ENCODE data around the gene TBC1D5.
"Not testable (repeated sequence)": the region's sequence is repeated elsewhere in the genome, so short reads cannot be mapped to it uniquely, and the experiment has no call there.

The TBC1D5 gene

DNA sequence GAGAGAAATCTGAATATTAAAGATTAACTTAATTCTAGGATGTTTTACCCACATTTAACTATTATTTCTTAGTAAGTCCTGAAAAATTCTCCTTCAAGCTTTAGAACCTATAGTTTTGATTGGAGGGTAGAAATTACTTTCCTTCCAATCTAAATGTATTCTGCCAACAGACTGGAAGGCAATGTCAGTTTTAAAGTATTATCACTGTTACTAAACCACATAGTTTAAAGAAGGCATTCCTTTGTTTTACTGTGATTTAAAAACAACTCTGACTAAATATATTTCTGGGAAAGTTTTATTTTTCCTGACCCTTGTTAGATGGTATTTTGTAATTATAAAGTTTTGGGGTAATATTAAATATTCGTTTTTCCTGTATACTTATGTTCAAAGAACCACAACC is 382.5 kb downstream of the TBC1D5 start:
- intact Hi-C loops (cut with DNase I), result no loop called here
- DNase-seq, result no peak

DNA sequence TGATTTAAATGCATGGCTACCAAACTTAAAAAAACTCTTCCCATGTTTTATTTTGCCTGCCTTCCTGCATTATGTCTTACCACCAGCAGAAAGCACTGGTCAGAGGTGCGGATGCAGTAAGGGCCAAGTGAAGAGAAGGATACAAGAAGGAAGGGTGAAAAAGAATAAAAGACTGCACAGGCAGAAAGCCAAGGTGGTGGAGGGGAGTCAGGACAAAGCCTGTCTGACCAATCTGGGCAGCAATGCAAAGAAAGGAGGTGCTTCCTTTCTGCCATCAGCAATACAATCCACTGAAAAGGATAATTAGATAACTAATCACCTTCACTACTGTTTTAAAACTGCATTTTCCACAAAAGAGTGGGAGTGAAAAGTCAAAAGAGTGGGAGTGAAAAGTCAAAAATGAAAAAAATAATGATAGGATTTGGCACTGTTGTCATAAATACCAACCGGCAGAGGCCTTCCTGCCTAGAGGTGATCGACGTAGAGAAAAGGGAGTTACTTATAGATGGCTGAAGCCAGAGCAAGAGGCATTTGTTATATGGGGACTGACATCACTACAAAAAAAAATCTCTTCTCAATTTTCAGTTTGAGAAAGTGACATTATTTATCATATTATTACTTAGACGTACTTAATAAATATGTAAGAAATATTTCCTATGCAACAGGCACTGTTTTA is 385.3 kb downstream of the TBC1D5 start:
- intact Hi-C loops (cut with DNase I), result no loop called here
- no peak for DNase-seq

DNA sequence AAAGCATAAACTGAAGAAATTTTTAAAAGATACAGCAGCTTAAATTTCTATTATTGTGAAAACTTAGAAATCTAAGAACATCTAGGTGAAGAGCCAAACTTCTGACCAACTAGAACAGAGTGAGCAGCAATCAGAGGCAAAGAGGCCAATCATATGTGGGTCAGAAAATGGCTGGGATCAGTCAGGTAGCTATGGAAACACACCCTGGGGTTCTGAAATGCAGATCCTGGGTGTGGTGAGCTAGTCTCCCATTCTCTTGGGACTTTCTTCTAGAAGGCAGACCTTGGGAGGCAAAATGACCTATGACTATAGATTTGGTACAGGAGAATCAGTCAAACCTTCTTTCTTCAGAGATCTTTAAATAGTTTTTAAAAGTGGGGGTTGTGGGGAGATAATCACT is 385.8 kb downstream of the TBC1D5 start:
- intact Hi-C loops (cut with DNase I), result no loop called here
- DNase-seq, result no peak

DNA sequence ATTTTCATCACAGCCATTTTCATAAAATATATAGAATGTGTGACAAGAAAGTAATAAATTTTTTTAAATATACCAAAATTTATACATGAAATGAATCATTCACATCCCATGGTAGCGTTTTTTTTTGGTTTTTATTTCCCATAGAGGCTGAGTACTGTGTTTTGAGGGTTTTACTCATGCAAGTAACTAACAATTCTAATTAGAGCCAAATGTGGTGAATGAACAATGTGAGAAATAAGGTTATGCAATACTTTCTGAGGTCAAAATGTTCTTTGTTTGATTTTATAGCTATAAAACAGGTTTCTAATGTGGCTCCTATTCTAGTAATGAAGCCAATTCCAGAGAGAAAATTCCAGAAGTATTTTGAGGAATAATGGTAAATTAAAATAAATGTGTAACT is 386.8 kb downstream of the TBC1D5 start:
- intact Hi-C loops (cut with DNase I), result no loop called here

DNA sequence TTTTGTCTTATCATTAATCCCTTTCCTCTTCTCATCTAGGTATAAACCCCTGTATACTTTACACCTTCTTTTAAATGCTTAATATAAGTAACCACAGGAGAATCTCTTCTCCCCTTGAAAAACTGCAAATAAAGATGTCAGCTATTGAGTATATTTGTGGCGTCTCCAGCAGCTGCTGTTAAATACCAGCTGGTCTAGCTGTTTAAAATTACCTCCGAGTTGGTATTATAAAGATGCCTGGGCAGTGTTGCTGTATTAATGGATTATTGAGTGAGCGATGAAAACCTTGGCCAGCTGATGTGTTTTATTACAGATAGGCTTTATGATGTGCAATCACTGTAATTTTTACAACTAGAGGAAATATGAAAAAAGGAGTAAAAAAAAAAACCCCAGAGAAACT is 388.1 kb downstream of the TBC1D5 start:
- intact Hi-C loops (cut with DNase I), result no loop called here
- DNase-seq, result no peak

More for the DNA sequence above, 386.8 kb downstream of the TBC1D5 start:
- DNase-seq, result no peak

DNA sequence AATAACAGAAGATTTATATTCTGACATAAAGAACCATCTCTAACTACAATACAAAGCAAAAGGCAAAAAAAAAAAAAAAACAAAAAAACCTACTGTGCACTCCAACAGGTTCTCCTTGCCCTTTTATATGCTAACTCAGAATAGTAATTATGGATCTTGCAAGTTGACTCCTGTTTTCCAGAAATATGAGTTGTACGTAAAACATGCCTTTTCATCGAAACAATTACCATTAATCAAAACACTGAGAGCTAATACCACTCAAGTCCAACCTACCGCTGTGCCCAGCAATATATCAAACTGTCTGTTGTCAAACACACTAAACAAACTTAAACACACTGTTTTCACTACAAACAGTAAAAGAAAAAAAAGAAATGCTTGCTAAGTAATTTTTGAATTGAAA is 389.8 kb downstream of the TBC1D5 start:
- DNase-seq, result no peak
- intact Hi-C loops (cut with DNase I), result no loop called here

DNA sequence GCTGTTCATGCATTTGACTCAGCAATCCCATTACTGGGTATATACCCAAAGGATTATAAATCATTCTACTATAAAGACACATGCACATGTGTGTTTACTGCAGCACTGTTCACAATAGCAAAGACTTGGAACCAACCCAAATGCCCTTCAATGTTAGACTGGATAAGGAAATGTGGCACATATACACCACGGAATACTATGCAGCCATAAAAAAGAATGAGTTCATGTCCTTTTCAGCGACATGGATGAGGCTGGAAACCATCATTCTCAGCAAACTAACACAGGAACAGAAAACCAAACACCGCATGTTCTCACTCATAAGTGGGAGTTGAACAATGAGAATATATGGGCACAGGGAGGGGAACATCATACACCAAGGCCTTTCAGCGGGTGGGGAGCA is 391.2 kb downstream of the TBC1D5 start:
- intact Hi-C loops (cut with DNase I); DNase-seq: not testable (repeated sequence)

DNA sequence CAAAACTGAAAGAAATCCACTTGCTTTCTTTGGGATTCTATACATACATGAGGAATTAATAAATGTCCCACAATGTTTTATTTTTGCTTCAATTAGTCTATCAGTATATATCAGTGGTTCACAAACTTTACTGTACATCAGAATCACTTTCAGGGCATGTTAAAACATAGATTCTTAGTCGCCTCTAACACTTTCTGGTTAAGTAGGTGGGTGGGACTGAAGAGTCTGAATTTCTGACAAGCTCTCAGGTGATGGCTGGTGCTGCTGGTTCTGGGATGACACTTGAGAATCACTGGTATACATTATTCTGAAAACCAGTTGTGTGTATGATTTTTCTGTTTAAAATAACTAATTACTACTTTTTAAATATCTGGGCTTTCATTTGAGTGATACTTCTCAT is 393.3 kb downstream of the TBC1D5 start:
- intact Hi-C loops (cut with DNase I), result no loop called here

DNA sequence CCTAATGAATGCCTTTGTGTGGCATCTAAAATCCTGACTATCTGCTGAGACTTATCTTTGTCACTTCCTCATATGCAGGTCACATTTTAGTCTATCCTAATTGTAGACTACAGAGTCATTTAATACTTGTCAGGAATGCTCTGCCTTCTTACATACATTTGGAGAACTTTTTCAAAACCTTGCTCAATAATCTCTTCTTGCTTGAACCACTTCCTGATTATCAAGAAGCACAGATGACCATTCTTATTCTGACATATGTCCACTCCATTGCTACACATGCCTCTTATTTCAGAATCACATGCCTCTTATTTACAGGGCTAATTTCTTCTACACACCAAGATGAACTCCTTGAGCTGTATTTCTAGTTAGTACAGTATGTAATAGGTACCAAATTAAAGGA is 400.3 kb downstream of the TBC1D5 start:
- DNase-seq, result no peak
- intact Hi-C loops (cut with DNase I), result no loop called here

More for the DNA sequence above, 393.3 kb downstream of the TBC1D5 start:
- no peak for DNase-seq

DNA sequence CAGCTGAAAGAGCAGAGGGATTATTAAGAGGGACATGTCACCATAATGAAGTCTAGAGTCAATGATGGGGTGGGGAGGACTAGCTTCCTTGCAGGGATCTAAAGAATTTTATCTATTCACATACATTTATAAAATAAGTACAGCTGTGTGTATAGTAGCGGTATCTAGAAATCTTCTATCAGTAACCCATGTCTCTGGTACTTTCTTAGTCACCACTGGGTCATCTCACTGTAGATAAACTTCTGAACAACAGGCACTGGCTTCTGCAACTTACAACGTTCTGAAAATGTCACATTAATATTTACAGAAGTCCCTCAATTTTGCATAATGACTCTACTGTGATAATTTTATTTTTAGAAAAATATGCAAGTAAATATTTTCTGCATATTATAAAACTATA is 401.7 kb downstream of the TBC1D5 start:
- DNase-seq, result no peak
- intact Hi-C loops (cut with DNase I), result no loop called here

DNA sequence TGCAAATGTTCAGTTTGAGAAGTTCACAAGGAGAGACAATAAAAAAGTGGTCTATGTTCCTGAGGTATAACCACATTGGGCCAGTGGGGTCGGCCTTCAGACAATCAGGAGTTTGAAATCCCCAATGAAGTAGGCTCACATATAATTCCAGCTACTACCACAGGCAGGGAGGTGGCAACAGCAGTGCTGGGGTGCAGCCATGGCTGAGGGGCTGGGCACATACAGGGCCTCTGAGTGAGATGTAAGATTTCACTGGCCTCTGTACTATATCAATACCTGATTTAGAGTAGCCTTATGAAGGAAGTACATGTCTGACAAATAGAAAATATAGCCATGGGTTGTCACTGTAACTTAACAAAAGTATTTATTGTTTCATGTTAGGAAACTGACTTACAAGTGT is 402.2 kb downstream of the TBC1D5 start:
- DNase-seq, result no peak
- intact Hi-C loops (cut with DNase I), result no loop called here

DNA sequence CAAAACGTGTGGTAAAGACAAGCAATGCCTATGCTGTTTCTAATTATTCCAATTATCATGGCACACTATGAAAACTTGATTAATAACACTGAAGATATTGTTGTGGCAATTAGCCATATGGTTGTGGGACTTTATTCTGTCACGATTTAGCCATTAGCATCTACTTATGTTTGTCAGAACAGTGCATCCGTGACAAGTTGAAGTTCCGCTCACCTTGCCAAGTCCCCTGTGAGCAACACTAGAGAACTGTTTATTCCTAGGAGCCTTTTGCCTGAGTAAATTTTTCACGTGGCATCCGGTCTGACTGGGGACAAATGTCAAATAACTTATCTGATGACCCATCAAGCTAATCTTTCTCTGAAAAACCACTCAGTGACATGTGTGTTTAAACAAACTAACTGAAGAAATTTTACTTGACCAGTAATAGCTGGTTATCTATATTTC is 403.3 kb downstream of the TBC1D5 start:
- no peak for DNase-seq
- intact Hi-C loops (cut with DNase I), result no loop called here

DNA sequence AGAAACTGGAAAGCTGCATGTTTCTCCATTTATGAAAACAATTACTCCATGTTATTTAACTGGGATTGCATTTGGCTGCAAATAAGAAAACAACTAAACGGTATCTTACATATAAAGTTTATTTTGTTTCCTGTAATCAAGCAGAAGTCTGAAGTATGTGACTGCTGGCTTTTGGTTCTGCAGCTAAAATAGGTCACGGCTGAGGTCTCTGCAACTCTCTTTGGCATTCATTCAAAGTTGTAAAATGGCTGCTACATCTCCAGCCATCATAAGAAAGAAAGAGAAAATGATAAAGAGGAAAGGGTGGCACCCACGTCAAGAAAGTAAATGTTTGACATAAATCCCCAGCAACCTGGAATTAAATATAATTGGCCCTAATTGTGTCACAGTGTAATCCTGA is 406.1 kb downstream of the TBC1D5 start:
- DNase-seq, result no peak

DNA sequence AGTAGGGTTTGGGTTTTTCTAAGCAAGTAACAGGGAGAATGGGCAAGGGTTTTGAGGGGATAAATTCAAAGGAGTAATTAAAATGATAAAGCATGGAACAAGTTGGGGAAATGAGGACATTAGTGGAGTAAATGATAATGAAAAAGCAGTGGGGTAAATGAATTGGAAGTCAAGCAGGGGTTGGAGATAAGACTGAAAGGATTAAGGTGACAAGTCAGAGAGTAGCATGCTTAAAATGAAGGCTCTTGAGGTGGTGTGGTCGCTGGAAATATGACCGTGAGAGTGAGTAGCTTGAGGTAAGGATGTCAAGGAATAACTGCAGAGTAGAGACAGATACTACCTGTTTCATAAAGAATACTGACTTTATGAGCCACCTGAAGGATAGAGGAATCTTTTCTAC is 408.5 kb downstream of the TBC1D5 start:
- no peak for DNase-seq

More for the DNA sequence above, 406.1 kb downstream of the TBC1D5 start:
- intact Hi-C loops (cut with DNase I), result no loop called here

DNA sequence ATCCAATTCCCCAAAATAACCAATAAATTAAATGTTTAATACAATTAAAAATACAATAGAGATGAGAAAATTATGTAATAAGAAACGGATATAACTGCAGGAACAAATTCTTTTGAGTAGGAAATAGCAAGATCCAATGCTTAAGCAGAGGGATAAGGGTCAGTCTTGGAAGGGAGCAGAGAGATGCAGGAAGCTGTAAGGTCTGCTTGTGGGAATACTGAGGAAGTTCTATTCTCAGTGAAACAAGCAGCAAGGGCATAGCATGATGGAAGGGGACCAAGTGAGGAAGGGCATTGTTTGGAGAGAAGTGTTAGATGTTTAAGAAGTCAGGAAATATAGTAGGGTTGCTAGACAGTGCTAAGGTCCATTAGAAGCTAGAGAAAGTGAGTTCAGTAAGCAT is 409.0 kb downstream of the TBC1D5 start:
- DNase-seq, result no peak
- intact Hi-C loops (cut with DNase I), result no loop called here

More for the DNA sequence above, 408.5 kb downstream of the TBC1D5 start:
- intact Hi-C loops (cut with DNase I), result no loop called here

DNA sequence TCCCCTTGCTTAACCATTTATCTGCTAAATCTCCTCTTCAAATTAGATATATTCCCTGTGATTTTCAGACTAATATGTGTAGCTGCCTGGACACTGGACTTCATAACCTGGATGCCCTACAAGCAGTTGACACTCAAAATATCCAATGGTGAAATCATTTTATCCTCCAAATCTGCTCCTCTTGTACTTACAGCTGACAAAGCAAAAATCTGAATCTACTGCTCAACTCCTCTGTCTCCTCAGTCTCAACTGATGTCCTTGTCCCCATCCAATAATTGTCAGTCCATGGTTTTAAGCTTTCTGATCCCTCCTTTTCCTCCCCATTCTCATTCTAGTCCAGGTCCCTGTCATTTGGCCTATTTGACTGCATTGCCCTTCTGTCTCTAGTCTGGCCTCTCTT is 411.8 kb downstream of the TBC1D5 start:
- intact Hi-C loops (cut with DNase I), result no loop called here
- DNase-seq, result no peak

DNA sequence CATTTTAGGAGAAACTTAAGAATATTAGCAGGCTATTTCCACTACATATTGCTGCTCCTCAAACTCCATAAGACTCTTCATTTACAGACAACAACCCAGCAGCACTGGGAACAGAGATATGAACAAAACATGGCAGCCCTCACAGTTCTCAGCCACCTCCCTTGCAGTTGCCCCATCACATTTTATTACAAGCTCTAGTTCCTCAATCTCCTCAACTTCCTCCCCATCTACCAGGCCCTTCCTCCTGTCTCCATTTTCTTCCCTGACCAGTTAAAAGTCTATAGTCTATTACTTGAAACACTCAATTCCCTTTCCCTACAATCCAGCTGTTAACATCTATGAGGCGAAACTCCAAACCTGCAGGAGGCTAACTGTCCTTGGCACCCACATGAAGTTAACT is 412.5 kb downstream of the TBC1D5 start:
- intact Hi-C loops (cut with DNase I), result no loop called here
- DNase-seq, result no peak

DNA sequence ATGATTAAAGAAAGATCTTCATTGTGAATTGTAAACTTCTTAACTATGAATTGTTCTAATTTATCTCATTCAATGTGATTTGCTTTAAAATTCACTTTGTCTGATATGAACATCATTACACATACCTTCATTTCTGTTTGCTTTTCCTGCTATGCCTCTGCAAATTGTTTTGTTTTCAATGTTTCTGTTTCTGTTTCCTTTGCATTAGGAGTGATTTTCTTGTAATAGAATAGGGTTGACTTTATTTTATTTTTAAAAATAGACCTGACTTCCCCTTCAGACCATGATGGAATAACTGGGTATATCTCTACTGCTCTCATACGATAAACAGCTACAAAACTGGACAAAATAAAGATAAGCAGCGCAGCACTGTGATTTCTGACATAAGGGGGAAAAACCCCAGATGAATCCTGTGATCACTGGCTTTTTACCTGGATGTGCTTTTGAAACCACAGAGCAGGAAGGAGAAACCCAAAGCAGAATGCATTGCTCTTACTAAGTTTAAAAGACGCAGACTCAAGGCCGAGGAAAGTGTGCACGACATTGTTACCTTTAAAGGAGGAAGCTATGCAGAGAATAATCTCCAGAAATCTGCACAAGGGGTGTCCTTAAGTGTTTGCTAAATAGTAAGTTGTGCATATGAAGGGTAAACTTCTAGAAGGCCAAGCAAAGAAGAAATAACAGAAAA is 420.2 kb downstream of the TBC1D5 start:
- DNase-seq, result no peak
- intact Hi-C loops (cut with DNase I), result no loop called here

DNA sequence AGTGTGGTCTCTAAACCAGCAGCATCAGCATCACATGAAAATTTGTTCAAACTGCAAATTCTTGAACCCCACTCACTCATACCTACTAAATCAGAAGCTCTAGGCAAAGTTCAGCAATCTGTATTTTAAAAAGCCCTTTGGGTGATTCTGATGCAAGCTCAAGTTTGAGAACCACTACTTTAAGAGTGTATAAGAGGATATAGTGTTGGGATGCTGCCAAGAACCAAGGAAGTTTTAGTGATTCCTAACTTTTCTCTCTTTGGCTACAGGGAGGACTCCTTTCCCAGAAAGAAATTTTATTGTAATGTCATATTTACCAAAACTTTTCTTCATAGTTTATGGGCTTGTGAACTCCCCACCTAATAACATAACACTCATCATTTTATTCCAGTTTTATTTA is 422.2 kb downstream of the TBC1D5 start:
- DNase-seq, result no peak
- intact Hi-C loops (cut with DNase I), result no loop called here

DNA sequence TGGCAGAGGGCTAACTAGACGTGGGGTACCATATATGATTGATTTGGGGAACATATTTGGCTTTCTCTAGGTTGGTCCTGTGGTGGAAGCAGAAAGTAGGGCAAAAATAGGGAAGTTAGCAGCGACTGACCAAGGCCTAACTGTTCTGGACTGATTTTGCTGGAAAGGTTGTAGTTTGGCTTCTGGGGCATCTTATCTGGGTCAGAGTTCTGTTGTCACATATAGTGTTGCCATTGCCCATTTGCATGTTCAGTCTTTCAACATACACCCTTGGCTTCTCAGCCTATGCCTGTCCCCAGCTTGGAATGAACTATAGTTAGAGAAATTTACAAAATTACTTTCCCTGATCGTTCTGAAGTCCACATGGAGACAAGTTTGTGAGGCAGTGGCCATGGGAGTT is 426.5 kb downstream of the TBC1D5 start:
- intact Hi-C loops (cut with DNase I), result no loop called here
- no peak for DNase-seq

DNA sequence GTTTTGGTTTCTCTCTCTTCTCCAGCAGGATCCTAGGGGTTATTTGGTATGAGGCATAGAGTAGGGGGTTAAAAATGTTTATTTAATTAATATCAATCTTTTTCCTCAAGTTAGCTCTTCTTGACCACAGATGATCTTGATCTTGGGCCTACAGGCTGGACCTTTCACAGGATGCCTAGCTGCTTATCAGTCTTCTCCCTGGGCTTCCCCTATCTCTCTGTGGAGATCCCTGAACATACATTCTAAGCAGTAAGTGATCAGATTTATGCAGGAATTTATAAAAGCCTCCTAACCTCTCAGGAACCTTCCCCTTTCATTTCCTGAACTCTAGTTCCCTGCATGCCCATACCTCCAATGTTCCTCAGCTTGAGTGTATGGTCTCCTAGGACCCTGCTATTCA is 428.3 kb downstream of the TBC1D5 start:
- no peak for DNase-seq
- intact Hi-C loops (cut with DNase I), result no loop called here

All from head of caudate nucleus (tissue), 42 donors.